Prostate gland (tissue), 2 donors: ENCODE data around the gene BMP3.

Source experiments
- CTCF ChIP-seq, 4 experiments: fragments of 200-600 bp in 2 of 4; fragments of 450-650 bp in 2 of 4; sonication (generic) in 2 of 4; IDR thresholded peaks; 1 replicate in 3 of 4; 2 replicates in 1 of 4; pipeline ENCODE4 v1.5.1; 2016 to 2019; ENCODE audit warnings: antibody characterized with exemption in 4 of 4, mild to moderate bottlenecking in 2 of 4, moderate library complexity in 2 of 4
- POLR2A ChIP-seq: fragments of 450-650 bp; IDR thresholded peaks from one replicate; pipeline ENCODE4 v1.6.1; 2016; ENCODE audit warnings: antibody characterized with exemption, mild to moderate bottlenecking
- POLR2AphosphoS5 ChIP-seq: sonication (generic); formaldehyde crosslinking; IDR thresholded peaks from one replicate; pipeline ENCODE4 v1.6.1; 2017; ENCODE audit warnings: antibody characterized with exemption

DNA sequence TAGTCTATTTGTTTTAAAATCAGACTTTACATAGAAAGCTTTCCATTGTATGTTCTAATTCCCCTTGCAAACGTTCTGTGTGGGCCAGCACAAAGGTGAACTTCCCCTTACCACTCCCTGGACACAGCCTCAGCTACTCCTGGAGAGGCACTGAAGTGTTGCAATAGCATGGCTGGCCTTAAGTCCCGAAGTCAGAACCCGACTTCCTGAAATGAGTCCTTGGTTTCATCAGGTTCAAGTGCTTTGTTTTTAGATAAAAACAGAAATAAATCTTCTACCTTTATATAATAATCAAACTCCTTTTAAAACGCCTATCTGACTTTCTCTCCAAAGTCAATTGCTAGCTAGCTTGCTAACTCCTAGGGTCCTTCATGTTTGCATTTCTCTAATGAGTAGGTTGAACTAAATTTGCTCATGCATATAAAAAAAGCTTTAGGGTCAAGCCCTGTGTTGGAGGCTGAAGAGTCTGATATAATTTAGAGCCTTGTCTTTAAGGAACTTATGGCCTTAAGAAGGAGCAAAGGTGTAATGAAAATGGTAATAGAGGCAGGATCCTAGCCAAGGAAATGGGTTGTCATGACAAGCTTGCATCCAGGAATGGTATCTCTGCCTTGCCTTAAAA is 9.0 kb downstream of the BMP3 start:
- TF ChIP-seq CTCF (IDR thresholded peaks at IDR 0.05) (no peak), POLR2A (no peak), POLR2AphosphoS5 (no peak)
